Measurements from ENCODE around the gene FAM222B.

FAM222B gene

DNA sequence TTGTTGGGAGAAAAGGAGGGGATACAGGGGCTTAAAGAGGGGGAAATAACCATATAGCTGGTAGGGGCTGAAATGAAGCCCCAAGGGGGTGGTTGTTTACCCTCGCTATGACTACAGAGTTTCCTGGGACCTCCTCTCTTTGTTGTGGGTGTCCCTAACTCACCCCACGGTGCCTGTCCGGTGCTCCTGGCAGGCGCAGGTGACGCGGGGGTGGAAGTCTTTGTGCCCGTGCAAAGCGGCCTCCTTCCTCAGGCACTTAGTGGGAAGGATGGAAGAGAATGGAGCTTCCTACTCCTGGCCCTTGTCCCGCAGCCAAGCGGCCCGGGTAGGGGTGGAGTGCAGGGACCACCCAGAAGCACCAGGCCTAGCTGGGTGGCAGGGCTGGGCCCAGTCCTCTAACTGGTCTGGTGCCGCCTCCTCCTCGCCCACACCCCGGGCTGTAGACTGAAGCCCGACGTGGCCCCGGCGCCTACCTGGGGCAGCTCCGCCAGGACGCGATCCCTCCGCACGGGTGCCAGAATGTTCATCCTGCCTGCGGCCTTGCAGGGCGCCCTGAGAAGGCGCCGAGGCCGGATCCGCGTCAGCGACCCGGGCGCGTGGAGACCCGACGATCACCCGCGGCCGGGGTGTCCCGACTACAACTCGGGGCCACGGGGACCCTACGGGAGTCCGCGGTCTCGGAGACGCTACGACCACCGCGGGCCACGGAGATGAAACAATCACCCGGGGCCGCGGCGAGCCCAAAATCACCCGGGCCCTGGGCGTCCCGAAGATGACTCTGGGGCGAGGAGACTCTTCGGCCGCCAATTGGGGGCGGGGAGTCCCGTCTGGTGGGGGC, 125.6 kb downstream of the FAM222B start:
- peak in 2 of 58 donors; percentile 7 to 13 for DNase-seq

- DNase-seq = no peak
These were observed 127.4 kb downstream of the FAM222B start for GRCh38 chr17:28715217-28715616.

DNA sequence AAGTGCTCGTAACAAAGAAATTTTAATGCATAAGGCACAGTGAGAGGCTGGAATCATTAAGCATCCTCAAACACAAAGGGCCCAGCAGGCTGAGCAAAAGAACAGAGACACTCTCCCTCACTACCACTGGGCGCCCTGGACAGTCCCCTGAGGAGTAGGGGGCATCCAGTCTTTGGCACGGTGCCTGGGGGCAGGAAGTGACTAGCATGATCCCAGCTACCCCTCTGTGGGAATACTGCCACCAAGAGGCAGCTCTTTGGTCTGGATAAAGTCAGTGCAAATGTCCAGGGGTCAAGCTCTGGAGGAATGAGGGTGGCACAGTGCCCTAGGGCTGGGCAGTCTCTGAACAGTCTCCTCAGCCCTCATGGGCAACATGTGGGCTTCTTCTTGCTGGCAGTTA, 128.3 kb downstream of the FAM222B start:
- DNase-seq = no peak

- DNase-seq = no peak
These were observed 129.7 kb downstream of the FAM222B start for GRCh38 chr17:28712705-28713415.

- DNase-seq = no peak
These were observed 130.4 kb downstream of the FAM222B start for GRCh38 chr17:28712032-28712704.

DNA sequence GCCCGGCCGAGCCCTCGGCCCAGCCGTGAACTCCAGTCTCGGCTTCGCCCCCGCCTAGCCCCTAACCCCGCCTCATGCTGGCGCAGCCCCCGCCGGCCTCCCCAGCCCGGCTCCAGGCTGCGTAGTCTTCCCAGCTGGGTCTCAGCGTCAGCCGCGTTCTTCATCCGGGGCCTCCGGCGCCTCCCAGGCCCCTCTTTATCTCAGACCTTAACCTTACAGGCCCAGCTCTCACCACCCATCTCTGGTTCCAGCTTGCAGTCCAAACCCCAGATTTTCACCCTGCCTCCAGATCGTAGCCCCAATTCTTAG, 130.9 kb downstream of the FAM222B start, which contains the start of gene PROCA1:
Gene PROCA1, minus strand, starts transcription at position 166 of the 309 bp plus-strand sequence. CDS start 228 bp downstream, outside the sequence.
- peak in 3 of 58 donors; percentile 43 to 54 (median 50) for DNase-seq

GRCh38 chr17:28710861-28711722, 131.5 kb downstream of the FAM222B start:
- DNase-seq = peak; percentile 36 to 98 (median 84)

GRCh38 chr17:28707339-28707720, 135.3 kb downstream of the FAM222B start:
- DNase-seq = no peak

- no peak for DNase-seq
These were observed 135.9 kb downstream of the FAM222B start for GRCh38 chr17:28706471-28707338.

Measured in anterior cingulate cortex (tissue), 58 donors.